Hepatocyte (in vitro differentiated cells): ENCODE data around the gene C11orf91. TPM values are rescaled to one million over a fixed set of nuclear protein-coding genes. Genes with fewer than 3 reads are reported as not detected.

Experiments
- DNase-seq: peaks from one replicate; pipeline ENCODE4 v3.0.0-alpha.2; 2016; ENCODE audit warnings: low spot score
- H2AFZ ChIP-seq: fragments of 200-600 bp; sonication (generic); 2 replicates; pipeline ENCODE4 v1.6.0; 2016; ENCODE audit warnings: antibody characterized with exemption, mild to moderate bottlenecking
- H3K27ac ChIP-seq: fragments of 200-600 bp; sonication (generic); 2 replicates; pipeline ENCODE4 v1.5.1; 2016; ENCODE audit warnings: mild to moderate bottlenecking
- H3K27me3 ChIP-seq: fragments of 200-600 bp; sonication (generic); 2 replicates; pipeline ENCODE4 v1.6.1; 2016
- H3K36me3 ChIP-seq: fragments of 200-600 bp; sonication (generic); replicated peaks from 2 replicates; pipeline ENCODE4 v1.5.1; 2016; ENCODE audit warnings: low read depth; ENCODE audit not compliant: insufficient read depth
- H3K4me1 ChIP-seq: fragments of 200-600 bp; sonication (generic); 2 replicates; pipeline ENCODE4 v1.5.1; 2016; ENCODE audit warnings: mild to moderate bottlenecking, moderate library complexity; ENCODE audit not compliant: insufficient read depth
- H3K4me2 ChIP-seq: fragments of 200-600 bp; sonication (generic); 2 replicates; pipeline ENCODE4 v1.6.0; 2016
- H3K4me3 ChIP-seq: fragments of 200-600 bp; sonication (generic); 2 replicates; pipeline ENCODE4 v1.5.1; 2016; ENCODE audit warnings: mild to moderate bottlenecking
- H3K79me2 ChIP-seq: fragments of 200-600 bp; sonication (generic); 2 replicates; pipeline ENCODE4 v1.6.0; 2017; ENCODE audit warnings: mild to moderate bottlenecking
- H3K9me2 ChIP-seq: fragments of 200-600 bp; sonication (generic); replicated peaks from 2 replicates; pipeline ENCODE4 v1.6.0; 2017; ENCODE audit warnings: mild to moderate bottlenecking; ENCODE audit not compliant: insufficient read depth
- H3K9me3 ChIP-seq: fragments of 200-600 bp; sonication (generic); 2 replicates; pipeline ENCODE4 v1.5.1; 2016; ENCODE audit warnings: low read depth, mild to moderate bottlenecking
- H4K20me1 ChIP-seq: fragments of 200-600 bp; sonication (generic); 2 replicates; pipeline ENCODE4 v1.6.0; 2016; ENCODE audit warnings: mild to moderate bottlenecking; ENCODE audit not compliant: insufficient read depth, poor library complexity, severe bottlenecking
- EZH2 ChIP-seq: fragments of 200-600 bp; sonication (generic); IDR thresholded peaks from 2 replicates; pipeline ENCODE4 v1.6.1; 2016; ENCODE audit warnings: antibody characterized with exemption, mild to moderate bottlenecking, borderline replicate concordance
- EZH2phosphoT487 ChIP-seq: fragments of 200-600 bp; sonication (generic); IDR thresholded peaks from one replicate; pipeline ENCODE4 v1.6.1; 2018; ENCODE audit warnings: antibody characterized with exemption, mild to moderate bottlenecking, low read depth, moderate library complexity; ENCODE audit not compliant: unreplicated experiment, severe bottlenecking
- WGBS: methylation state at CpG from one replicate; pipeline ENCODE4 v1.1.6; 2016; ENCODE audit warnings: low lambda C conversion rate; ENCODE audit errors: missing lambda C conversion rate; 5-methylcytosine and 5-hydroxymethylcytosine counted together
- polyA plus RNA-seq: library from polyadenylated mRNA; unstranded; fragments of >200 nt; fragmentation: Nextera tagmentation; extraction: Ambion mirVana; gene quantifications from 2 replicates; pipeline ENCODE4 v1.2.1, GENCODE V29; 2016
- total RNA-seq: library from RNA; depleted of rRNA; stranded (reverse); fragments of >200 nt; gene quantifications from 2 replicates; pipeline ENCODE4 v1.2.3, GENCODE V29; 2014
- TF ChIP-seq, protein P1 (sequence below): fragments of 200-600 bp; sonication (generic); IDR thresholded peaks from 2 replicates; pipeline ENCODE4 v1.5.1; 2016; ENCODE audit warnings: antibody characterized with exemption, mild to moderate bottlenecking; ENCODE audit not compliant: poor library complexity

Gene C11orf91
- total and polyA plus RNA-seq, 2 experiments from 2014 or later: not detected

DNA sequence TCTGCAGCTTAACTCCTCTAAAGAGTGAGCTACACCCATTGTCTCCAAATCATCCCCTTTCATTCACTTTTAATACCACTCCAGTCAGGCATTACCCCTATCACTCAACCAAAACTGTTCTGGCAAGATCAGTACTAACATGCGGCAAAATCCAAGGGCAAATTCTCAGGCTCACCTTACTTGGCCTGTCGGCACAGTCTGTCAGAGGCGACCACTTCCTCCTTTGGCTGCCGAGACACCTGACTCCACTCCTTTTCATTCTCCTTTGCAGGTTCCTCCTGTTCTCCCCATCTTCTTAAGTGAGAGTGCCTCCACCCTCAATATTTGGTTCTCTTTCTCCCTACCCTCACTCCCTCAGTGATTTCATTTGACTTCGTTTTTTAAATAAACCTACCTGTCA is 4.2 kb downstream of the C11orf91 start:
- Histone ChIP-seq H3K9me2 (no peaks in the 10 kb centered on the region), H3K36me3 (no peaks in the 10 kb centered on the region), H3K27me3 (no peaks in the 10 kb centered on the region), H3K4me3 (no peak overlapping the region), H3K79me2 (no peaks in the 10 kb centered on the region), H3K4me1 (peaks cover 34% of the 10 kb centered on the region), H3K4me2 (no peak overlapping the region), H4K20me1 (no peaks in the 10 kb centered on the region), H3K27ac (no peak overlapping the region), H2AFZ (no peak overlapping the region), H3K9me3 (no peaks in the 10 kb centered on the region)
- TF ChIP-seq EZH2: no peak
- TF ChIP-seq, protein P1, sequence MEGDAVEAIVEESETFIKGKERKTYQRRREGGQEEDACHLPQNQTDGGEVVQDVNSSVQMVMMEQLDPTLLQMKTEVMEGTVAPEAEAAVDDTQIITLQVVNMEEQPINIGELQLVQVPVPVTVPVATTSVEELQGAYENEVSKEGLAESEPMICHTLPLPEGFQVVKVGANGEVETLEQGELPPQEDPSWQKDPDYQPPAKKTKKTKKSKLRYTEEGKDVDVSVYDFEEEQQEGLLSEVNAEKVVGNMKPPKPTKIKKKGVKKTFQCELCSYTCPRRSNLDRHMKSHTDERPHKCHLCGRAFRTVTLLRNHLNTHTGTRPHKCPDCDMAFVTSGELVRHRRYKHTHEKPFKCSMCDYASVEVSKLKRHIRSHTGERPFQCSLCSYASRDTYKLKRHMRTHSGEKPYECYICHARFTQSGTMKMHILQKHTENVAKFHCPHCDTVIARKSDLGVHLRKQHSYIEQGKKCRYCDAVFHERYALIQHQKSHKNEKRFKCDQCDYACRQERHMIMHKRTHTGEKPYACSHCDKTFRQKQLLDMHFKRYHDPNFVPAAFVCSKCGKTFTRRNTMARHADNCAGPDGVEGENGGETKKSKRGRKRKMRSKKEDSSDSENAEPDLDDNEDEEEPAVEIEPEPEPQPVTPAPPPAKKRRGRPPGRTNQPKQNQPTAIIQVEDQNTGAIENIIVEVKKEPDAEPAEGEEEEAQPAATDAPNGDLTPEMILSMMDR: no peak
- TF ChIP-seq EZH2phosphoT487: no peak
- WGBS: 89% methylated on average over 5 of the region's 5 CpGs
- no peak for DNase-seq

DNA sequence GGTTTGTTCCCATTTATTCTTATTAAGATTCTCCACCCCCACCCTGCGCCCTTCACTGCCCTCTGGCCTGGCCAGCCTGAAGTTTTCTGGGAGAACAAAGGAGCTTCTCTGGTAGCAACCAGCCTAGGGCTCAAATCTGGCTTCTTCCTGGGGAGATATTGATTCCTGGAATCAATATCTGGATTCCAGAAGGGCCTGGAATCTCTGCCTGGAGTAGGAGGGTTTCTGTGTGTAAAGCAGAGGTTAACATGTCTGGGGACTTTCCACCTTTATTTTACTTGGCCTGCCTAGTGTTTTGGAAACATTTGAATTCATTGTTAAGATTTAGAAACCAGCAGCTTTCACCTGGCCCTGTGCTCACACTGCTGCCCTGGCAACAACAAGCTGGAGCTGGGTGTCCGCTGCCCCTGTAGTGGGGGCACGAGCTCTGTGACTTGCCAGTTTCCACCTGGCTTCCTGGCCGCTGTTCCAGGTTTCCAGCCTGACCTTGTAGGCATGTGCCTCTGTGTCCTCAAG is 5.5 kb downstream of the C11orf91 start:
- Histone ChIP-seq H2AFZ (no peak overlapping the region), H3K4me3 (no peak overlapping the region), H3K27me3 (no peaks in the 10 kb centered on the region), H3K9me3 (no peaks in the 10 kb centered on the region), H3K4me2 (no peak overlapping the region), H3K27ac (no peak overlapping the region), H3K79me2 (no peaks in the 10 kb centered on the region), H3K4me1 (peaks cover 41% of the 10 kb centered on the region), H3K36me3 (no peaks in the 10 kb centered on the region), H4K20me1 (no peaks in the 10 kb centered on the region), H3K9me2 (no peaks in the 10 kb centered on the region)
- DNase-seq: no peak
- TF ChIP-seq, protein P1: no peak
- TF ChIP-seq EZH2 (no peak), EZH2phosphoT487 (no peak)
- WGBS: 88% methylated on average over 4 of the region's 4 CpGs

DNA sequence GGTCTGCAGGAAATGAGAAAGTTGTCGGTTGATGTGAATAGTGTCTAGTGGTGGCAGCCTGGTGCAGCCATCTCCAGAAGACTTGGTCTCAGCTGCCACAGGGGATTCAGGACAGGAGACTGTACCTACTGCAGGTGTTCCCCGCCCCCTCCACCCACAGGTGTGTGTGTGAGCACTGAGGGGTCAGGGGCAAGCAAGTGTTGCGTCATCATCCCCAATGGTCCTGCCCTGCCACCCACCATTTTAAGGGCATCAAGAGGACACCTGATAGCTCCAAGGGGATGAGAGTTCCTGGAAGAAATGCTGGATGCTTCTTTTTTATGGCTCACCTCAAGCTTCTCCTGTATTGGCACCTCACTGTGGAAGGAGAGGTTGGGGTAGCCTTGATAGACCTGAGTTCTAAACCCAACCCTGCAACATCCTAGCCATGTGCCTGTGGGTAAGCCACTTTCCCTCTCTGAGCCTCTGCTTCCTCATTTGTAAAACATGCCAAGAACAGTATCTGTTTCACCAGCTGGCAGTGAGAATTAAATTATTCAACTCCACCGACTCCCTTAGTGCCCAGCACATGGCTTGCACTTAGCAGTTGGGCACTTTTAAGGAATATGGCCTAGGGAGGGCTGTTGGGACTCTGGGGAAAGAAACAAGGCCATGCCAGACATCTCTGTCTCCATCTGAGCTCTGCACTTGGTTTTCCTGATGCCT is 6.1 kb downstream of the C11orf91 start:
- no peak for TF ChIP-seq EZH2phosphoT487
- no peak for TF ChIP-seq EZH2
- TF ChIP-seq, protein P1: no peak
- WGBS: 94% methylated on average over 4 of the region's 4 CpGs
- DNase-seq: no peak

More for the DNA sequence above, 6.1 kb downstream of the C11orf91 start:
- Histone ChIP-seq H3K4me2 (no peak overlapping the region), H3K27me3 (no peaks in the 10 kb centered on the region), H3K9me3 (no peaks in the 10 kb centered on the region), H3K9me2 (no peaks in the 10 kb centered on the region), H3K4me1 (peaks cover 39% of the 10 kb centered on the region), H3K36me3 (no peaks in the 10 kb centered on the region), H3K4me3 (no peak overlapping the region), H3K27ac (no peak overlapping the region), H4K20me1 (no peaks in the 10 kb centered on the region), H2AFZ (no peak overlapping the region), H3K79me2 (no peaks in the 10 kb centered on the region)
